SK-N-MC (cell line): ENCODE data around the gene TBC1D9B.

ENCODE experiments used
- EZH2 ChIP-seq: fragments of 200-600 bp; sonication (generic); IDR thresholded peaks from one replicate; pipeline ENCODE4 v1.6.1; 2017; ENCODE audit warnings: antibody characterized with exemption
- FOXP2 ChIP-seq: optimal IDR thresholded peaks from 2 replicates; pipeline ENCODE3; 2011; ENCODE audit warnings: mild to moderate bottlenecking, moderate library complexity; ENCODE audit not compliant: insufficient read depth; ENCODE audit errors: extremely low read length, control extremely low read depth
- POLR2AphosphoS5 ChIP-seq: IDR thresholded peaks from 2 replicates; pipeline ENCODE4 v1.6.1; 2012; ENCODE audit warnings: mild to moderate bottlenecking, low read depth, low read length, borderline replicate concordance

GRCh38 chr5:179909224-179909623, 1.5 kb upstream of the TBC1D9B start:
- TF ChIP-seq POLR2AphosphoS5 = no peak
- TF ChIP-seq EZH2 = no peak
- no peak for TF ChIP-seq FOXP2
